RPMI8226 (cell line): Measurements from ENCODE around the gene SPACA4.

Experiments
- DNase-seq: peaks from one replicate; pipeline ENCODE4 v3.0.0-alpha.2; 2015

Gene SPACA4

GRCh38 chr19:48635966-48636858 lies 29.7 kb downstream of the SPACA4 start:
- DNase-seq: peak; percentile 37

GRCh38 chr19:48636859-48637448 lies 30.4 kb downstream of the SPACA4 start, which contains the start of gene DBP:
TSS of gene DBP (minus strand) at chr19:48637379. CDS start at chr19:48636994, 385 bp downstream.
- DNase-seq: peak; percentile 56

GRCh38 chr19:48637449-48637947 lies 31.0 kb downstream of the SPACA4 start:
- DNase-seq: peak; percentile 97

- peak; percentile 91 for DNase-seq
Observed at GRCh38 chr19:48637948-48638830, 31.6 kb downstream of the SPACA4 start.

GRCh38 chr19:48638831-48639381 lies 32.4 kb downstream of the SPACA4 start:
- no peak for DNase-seq

- no peak for DNase-seq
Observed at GRCh38 chr19:48639483-48640375, 33.2 kb downstream of the SPACA4 start.

- DNase-seq: no peak
Observed at GRCh38 chr19:48641850-48642249, 35.3 kb downstream of the SPACA4 start.

- no peak for DNase-seq
Observed at GRCh38 chr19:48642862-48643261, 36.3 kb downstream of the SPACA4 start.

- DNase-seq: no peak
Observed at GRCh38 chr19:48644355-48644754, 37.8 kb downstream of the SPACA4 start.

GRCh38 chr19:48644839-48645619 lies 38.5 kb downstream of the SPACA4 start:
- peak; percentile 79 for DNase-seq

- no peak for DNase-seq
Observed at GRCh38 chr19:48645620-48646000, 39.1 kb downstream of the SPACA4 start.

GRCh38 chr19:48646001-48646721 lies 39.6 kb downstream of the SPACA4 start, which contains the start of gene CA11:
TSS of gene CA11 (minus strand) at chr19:48646187. CDS start at chr19:48645632, 555 bp downstream.
- peak; percentile 88 for DNase-seq

- no peak for DNase-seq
Observed at GRCh38 chr19:48646722-48647216, 40.2 kb downstream of the SPACA4 start.

GRCh38 chr19:48648134-48648533 lies 41.6 kb downstream of the SPACA4 start:
- DNase-seq: no peak

- DNase-seq: no peak
Observed at GRCh38 chr19:48650974-48651682, 44.6 kb downstream of the SPACA4 start.

- no peak for DNase-seq
Observed at GRCh38 chr19:48651683-48652048, 45.1 kb downstream of the SPACA4 start.

- peak; percentile 91 for DNase-seq
Observed at GRCh38 chr19:48654299-48655059, 47.9 kb downstream of the SPACA4 start.

- DNase-seq: no peak
Observed at GRCh38 chr19:48656840-48657474, 50.4 kb downstream of the SPACA4 start.
